Peyer's patch (tissue), 4 donors: ENCODE results near the gene FLT3. TPM values are rescaled to one million over a fixed set of nuclear protein-coding genes. Genes with fewer than 3 reads are reported as not detected.

ENCODE experiments used
- DNase-seq, 3 donors: peaks; one replicate each; pipeline ENCODE4 v3.0.0-alpha.2; 2017 to 2019
- H3K27ac ChIP-seq, 4 donors: fragments of 200-600 bp; sonication (generic); one replicate each; pipeline ENCODE4 v1.5.1; 2016 to 2019
- H3K27me3 ChIP-seq, 2 donors: fragments of 200-600 bp; sonication (generic); one replicate each; pipeline ENCODE4 v1.5.1; 2019
- H3K36me3 ChIP-seq, 3 donors: fragments of 200-600 bp; sonication (generic); one replicate each; pipeline ENCODE4 v1.5.1; 2016 to 2019
- H3K4me1 ChIP-seq, 4 donors: fragments of 200-600 bp; sonication (generic); one replicate each; pipeline ENCODE4 v1.5.1; 2016 to 2019
- H3K4me3 ChIP-seq, 4 donors: fragments of 200-600 bp; sonication (generic); 1 replicate in 3 of 4; 2 replicates in 1 of 4; pipeline ENCODE4 v1.5.1; 2016 to 2019; ENCODE audit warnings: mild to moderate bottlenecking in 1 of 4
- H3K9me3 ChIP-seq, 4 donors: fragments of 200-600 bp; sonication (generic); one replicate each; pipeline ENCODE4 v1.5.1; 2016 to 2019; ENCODE audit warnings: mild to moderate bottlenecking in 1 of 4
- CTCF ChIP-seq, 6 experiments: fragments of 450-650 bp in 4 of 6; fragments of 200-600 bp in 2 of 6; sonication (generic) in 1 of 6; IDR thresholded peaks; one replicate each; pipeline ENCODE4 v1.5.1; 2017 to 2019; ENCODE audit warnings: antibody characterized with exemption in 6 of 6, mild to moderate bottlenecking in 3 of 6, moderate library complexity in 1 of 6
- POLR2A ChIP-seq, 2 donors: fragments of 450-650 bp; IDR thresholded peaks; one replicate each; pipeline ENCODE4 v1.5.1; 2017; ENCODE audit warnings: antibody characterized with exemption in 2 of 2, mild to moderate bottlenecking in 2 of 2, moderate library complexity in 2 of 2
- total RNA-seq, 4 donors: library from RNA; depleted of rRNA; stranded (reverse); fragments of >200 nt; gene quantifications; one replicate each; pipeline ENCODE4 v1.1.0, GENCODE V29; 2016

Gene FLT3
- total RNA-seq, 4 donors from 2014 or later = 0.38 to 10.7 (median 0.67) TPM; not detected in 1

- H3K9me3 ChIP-seq = no peaks in the 10 kb centered on the region
- H3K27ac ChIP-seq = no peak overlapping the region
- H3K4me3 ChIP-seq = no peak overlapping the region
- TF ChIP-seq CTCF (IDR thresholded peaks at IDR 0.05) (no peak), POLR2A (IDR thresholded peaks at IDR 0.05) (no peak)
- no peaks in the 10 kb centered on the region for H3K27me3 ChIP-seq
- H3K36me3 ChIP-seq = no peaks in the 10 kb centered on the region
- no peaks in the 10 kb centered on the region for H3K4me1 ChIP-seq
- no peak for DNase-seq
Observed at GRCh38 chr13:27991881-27992280, 108.5 kb downstream of the FLT3 start.

GRCh38 chr13:27988520-27988919, 111.9 kb downstream of the FLT3 start, which contains the start of gene URAD:
Gene URAD (minus strand): TSS chr13:27988693. CDS start chr13:27988637, 56 bp downstream.
- no peaks in the 10 kb centered on the region for H3K9me3 ChIP-seq
- DNase-seq = peak in 1 of 3 donors; percentile 10

GRCh38 chr13:27985600-27985999, 114.8 kb downstream of the FLT3 start:
- H3K36me3 ChIP-seq = no peaks in the 10 kb centered on the region
- DNase-seq = no peak
- no peaks in the 10 kb centered on the region for H3K27me3 ChIP-seq
- peaks cover 0 to 2% (median 0%) of the 10 kb centered on the region in 4 donors for H3K4me1 ChIP-seq
- H3K27ac ChIP-seq = no peak overlapping the region
- H3K4me3 ChIP-seq = no peak overlapping the region
- TF ChIP-seq POLR2A (IDR thresholded peaks at IDR 0.05) = no peak
- TF ChIP-seq CTCF (IDR thresholded peaks at IDR 0.05) = no peak
- H3K9me3 ChIP-seq = no peaks in the 10 kb centered on the region

More at GRCh38 chr13:27988520-27988919, 111.9 kb downstream of the FLT3 start, which contains the start of gene URAD:
- H3K27me3 ChIP-seq = no peaks in the 10 kb centered on the region
- no peak within 1 kb of the TSS for H3K4me3 ChIP-seq
- no peaks in the 10 kb centered on the region for H3K36me3 ChIP-seq
- TF ChIP-seq CTCF (IDR thresholded peaks at IDR 0.05) (no peak), POLR2A (IDR thresholded peaks at IDR 0.05) (no peak)
- no peaks in the 10 kb centered on the region for H3K4me1 ChIP-seq
- no peak within 1 kb of the TSS for H3K27ac ChIP-seq

- DNase-seq = no peak
- no peak overlapping the region for H3K4me3 ChIP-seq
- no peaks in the 10 kb centered on the region for H3K27me3 ChIP-seq
- peaks cover 0 to 24% (median 11%) of the 10 kb centered on the region in 4 donors for H3K4me1 ChIP-seq
- no peak for TF ChIP-seq CTCF (IDR thresholded peaks at IDR 0.05)
- no peak for TF ChIP-seq POLR2A (IDR thresholded peaks at IDR 0.05)
- no peaks in the 10 kb centered on the region for H3K9me3 ChIP-seq
- no peaks in the 10 kb centered on the region for H3K36me3 ChIP-seq
- no peak overlapping the region for H3K27ac ChIP-seq
Observed at GRCh38 chr13:27982361-27982760, 118.0 kb downstream of the FLT3 start.

GRCh38 chr13:27981006-27981708, 119.2 kb downstream of the FLT3 start:
- H3K4me3 ChIP-seq = peak overlapping the region in 2 of 4 donors; percentile 60 to 72
- no peaks in the 10 kb centered on the region for H3K36me3 ChIP-seq
- TF ChIP-seq CTCF (IDR thresholded peaks at IDR 0.05) (peak in 1 of 6 experiments; percentile 18), POLR2A (IDR thresholded peaks at IDR 0.05) (no peak)
- DNase-seq = peak in 1 of 3 donors; percentile 46
- H3K4me1 ChIP-seq = peaks cover 0 to 24% (median 11%) of the 10 kb centered on the region in 4 donors
- no peaks in the 10 kb centered on the region for H3K27me3 ChIP-seq
- H3K27ac ChIP-seq = peak overlapping the region in 3 of 4 donors; percentile 75 to 98 (median 93)
- no peaks in the 10 kb centered on the region for H3K9me3 ChIP-seq
